GM21576 (cell line): ENCODE results near the gene CACNA1E.
"Not testable (repeated sequence)": the region's sequence is repeated elsewhere in the genome, so short reads cannot be mapped to it uniquely, and the experiment has no call there.

ENCODE experiments used
- ATAC-seq: cut with Tn5 transposase; IDR thresholded peaks from one replicate; pipeline ENCODE4 v1.9.1; 2021; ENCODE audit warnings: mild to moderate bottlenecking, moderate library complexity; ENCODE audit not compliant: unreplicated experiment

The CACNA1E gene

DNA sequence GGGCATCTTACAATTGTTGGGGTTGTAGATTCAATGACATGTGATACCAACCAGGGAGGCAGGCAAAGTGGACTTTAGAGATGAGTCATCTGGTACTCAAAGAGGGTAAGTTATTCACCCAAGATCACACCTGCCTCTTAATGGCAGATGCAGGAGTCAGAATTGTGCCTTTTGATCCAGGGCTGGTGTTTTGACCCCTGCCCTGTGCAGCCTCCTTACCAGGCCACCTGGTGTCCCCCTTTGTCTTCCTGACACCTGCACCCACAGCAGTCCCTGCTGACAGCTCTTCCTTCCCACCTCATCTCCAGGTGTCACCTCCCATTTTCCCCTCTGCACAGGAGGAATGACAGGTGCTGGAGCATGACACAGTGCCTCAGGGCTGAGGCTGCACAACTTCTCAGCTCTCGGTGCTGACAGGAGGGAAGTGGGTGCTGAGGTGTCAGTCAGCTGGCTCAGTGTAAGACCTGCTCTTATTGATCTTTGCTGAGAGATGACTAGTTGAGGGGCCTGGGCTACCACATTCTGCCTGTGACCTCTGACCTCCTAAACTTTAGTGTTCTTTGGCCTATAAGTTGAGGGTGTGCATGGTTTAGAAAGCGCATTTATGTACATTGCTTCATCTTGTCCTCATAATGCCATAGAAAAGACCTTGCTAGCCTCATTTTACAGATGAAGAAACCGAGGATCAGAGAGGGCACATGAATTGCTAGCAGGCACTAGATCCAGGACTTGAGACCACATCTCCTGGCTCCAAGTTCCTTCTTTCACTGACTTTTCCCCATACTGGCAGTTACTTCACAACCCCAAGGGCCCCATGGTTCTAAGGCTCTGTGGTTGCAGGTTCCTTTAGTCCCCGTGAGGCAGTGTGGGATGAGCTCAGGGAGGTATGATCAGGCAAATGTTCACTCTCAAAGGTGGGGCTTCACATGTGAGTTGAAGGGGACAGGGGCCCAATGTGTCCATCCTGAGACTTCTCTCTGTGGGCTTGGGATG, 31.3 kb downstream of the CACNA1E start:
- peak; percentile 88 for ATAC-seq

DNA sequence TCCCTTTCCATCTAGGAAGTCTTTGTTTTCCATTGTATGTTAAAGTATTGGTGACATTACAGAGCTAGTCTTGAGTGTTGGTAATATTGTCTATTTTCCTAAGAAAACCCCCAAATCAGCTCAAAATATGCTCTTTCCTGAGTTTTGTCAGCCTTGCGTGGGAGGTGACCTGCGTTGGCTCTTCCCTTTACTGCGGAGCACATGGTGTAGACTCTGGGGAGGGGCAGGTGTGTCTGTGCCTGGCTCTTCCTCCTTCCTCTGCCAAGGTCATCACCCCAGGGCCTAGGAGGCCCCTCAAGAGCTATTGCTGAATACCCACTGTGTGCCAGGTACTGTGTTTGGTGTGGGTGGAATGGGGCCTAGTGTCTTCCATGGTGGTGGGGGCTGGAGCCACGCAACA, 33.4 kb downstream of the CACNA1E start:
- ATAC-seq: no peak

DNA sequence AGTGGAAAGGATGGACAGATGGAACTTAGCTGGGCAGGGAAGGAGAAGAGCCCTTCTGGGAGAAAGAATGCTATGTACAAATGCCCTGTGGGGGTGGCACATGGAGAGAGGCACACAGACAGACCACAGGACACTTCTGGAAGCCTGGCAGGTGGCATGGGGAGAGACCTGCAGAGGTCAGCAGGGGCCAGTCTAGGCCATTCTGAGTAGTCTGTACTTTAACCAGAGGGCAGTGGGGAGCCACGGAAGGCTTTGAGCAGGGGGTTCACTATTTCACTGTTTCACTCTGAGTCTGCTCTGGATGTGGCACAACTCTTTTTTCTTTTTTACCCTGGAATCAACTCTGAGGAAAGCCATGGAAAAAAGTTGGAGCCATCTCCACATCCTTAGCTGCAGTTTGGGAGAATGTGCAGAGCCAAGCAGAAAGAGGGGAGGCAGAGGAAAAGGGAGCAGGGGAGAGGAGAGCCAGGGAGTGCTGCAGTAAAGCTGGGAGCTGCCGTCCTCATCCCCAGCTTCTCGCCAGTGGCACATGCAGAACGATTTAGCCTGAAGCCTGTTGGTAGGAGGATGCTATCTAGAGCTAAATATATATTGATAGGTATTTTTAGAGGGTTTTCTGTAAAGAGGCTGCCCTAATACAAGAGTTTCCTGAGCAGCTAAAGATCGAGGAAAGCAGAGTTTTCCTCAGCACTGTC, 34.0 kb downstream of the CACNA1E start:
- ATAC-seq: no peak

GRCh38 chr1:181518152-181518551, 34.8 kb downstream of the CACNA1E start:
- ATAC-seq: no peak

GRCh38 chr1:181522864-181523263, 39.5 kb downstream of the CACNA1E start:
- ATAC-seq: no peak

DNA sequence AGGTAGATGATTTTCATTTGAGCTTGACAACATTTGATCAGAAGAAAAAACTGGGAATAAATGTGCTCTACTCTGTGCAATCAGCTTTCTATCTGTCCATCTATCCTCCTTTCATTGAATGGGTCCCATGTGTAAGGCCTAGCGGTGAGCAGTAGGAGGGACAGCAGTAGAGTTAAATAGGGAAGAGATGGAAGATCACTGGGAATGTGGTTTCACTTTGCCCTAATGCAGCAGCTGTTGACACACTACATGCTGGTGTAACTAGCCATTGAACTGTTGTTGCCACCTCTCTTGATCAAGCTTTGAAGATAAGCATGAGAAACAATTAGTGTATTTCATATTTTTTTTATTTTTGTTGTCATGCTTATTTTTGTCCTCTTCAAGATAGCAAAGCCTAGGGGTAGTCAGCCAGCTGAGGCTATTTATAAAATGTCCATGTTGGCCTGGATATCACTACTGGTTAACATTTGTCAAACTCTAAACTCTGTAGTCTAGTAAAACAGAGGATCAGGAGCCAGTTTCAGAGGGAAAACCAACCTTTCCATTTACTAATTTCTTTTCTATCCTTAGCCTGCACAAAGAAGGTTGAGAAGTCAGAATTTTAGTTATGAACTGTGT, 41.9 kb downstream of the CACNA1E start:
- no peak for ATAC-seq

- not testable (repeated sequence) for ATAC-seq
These were observed 44.9 kb downstream of the CACNA1E start for GRCh38 chr1:181528241-181528640.

- no peak for ATAC-seq
These were observed 48.1 kb downstream of the CACNA1E start for GRCh38 chr1:181531441-181531840.

GRCh38 chr1:181531951-181532600, 48.8 kb downstream of the CACNA1E start:
- ATAC-seq: no peak

DNA sequence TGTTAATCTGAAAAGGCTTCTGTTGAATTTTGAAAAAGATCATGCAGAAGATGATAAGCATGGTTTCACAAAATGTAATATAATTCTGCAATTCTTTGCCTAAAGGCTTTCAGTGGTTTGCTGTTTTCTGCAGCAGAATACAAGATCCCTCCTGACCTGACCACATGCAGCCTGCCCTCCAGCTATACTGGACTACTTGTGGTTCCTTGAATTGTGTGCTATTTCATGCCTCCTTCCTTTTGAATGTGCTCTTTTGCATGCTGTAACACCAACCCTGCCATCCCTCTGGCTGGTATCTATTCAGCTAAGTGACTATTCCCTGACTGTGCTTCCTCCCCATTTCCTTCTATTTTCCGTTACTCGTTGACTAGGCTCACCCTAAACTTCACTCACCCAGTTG, 55.5 kb downstream of the CACNA1E start:
- ATAC-seq: no peak

- no peak for ATAC-seq
These were observed 58.1 kb downstream of the CACNA1E start for GRCh38 chr1:181541458-181541857.

- ATAC-seq: no peak
These were observed 58.6 kb downstream of the CACNA1E start for GRCh38 chr1:181541947-181542346.

DNA sequence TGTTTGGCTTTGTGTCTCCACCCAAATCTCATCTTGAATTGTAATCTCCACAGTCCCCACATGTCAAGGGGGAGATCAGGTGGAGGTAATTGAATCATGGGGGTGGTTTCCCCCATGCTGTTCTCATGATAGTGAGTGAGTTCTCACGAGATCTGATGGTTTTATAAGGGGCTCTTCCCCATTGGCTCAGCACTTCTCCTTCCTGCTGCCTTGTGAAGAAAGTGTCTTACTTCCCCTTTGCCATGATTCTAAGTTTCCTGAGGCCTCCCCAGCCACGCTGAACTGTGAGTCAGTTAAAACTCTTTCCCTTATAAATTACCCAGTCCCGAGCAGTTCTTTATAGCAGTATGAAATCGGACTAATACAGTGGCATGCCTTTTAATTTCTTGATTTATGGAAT, 59.1 kb downstream of the CACNA1E start:
- not testable (repeated sequence) for ATAC-seq

DNA sequence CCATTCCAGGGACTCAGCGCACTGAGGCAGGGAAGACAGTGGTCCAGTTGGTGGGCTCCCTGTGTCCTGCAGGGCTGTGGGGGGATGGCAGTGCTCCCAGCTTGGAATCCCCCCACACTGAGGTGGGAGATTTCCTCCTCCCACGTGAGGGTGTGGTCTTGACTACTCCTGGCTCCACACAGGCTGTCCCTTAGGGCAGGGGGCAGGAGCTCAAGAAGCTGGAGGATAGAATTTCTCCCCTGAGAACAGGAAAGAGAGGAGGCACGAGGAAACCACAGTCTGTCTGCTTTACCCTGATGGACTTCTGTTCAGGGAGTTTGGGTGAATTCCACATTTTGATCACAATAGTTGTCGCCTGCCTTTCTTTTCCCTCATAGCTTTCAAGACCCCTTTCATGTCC, 62.1 kb downstream of the CACNA1E start:
- no peak for ATAC-seq

DNA sequence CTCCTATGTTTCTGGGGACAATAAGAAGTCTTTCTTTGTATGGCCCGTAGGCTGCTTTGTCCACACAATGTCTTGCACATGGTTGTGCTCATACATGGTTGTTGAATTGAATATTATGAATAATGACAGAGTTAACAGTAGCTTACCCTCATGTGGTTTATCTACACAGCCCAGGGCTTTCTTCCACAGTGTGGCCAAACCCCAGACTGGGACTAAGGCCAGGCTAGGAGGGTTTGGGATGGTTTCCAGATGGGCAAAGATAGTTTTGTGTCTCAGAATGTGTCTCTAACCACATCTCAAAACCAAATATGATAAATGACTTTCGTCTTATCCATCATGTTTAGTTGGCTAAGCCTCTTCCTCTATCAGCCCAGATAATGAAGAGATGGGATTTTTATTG, 65.2 kb downstream of the CACNA1E start:
- no peak for ATAC-seq

GRCh38 chr1:181551249-181551648, 67.9 kb downstream of the CACNA1E start:
- no peak for ATAC-seq

DNA sequence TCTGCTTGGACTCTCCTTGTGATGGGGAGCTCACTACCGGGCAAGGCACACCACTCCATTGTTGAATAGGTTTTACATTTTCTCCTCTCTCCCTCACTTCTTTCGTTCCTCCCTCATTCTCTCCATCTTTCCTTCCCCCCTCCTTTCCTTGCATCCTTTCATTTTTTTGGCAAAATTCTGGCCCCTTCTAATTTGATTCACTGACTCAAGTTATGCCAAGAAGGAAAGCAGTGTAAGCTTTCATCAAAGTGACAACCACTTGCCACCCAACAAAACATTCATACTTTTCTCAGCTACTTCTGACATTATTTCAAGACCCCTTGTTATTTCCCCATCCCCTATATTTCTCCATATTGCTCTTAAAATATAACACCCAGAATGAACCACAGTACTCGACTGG, 68.4 kb downstream of the CACNA1E start:
- no peak for ATAC-seq

DNA sequence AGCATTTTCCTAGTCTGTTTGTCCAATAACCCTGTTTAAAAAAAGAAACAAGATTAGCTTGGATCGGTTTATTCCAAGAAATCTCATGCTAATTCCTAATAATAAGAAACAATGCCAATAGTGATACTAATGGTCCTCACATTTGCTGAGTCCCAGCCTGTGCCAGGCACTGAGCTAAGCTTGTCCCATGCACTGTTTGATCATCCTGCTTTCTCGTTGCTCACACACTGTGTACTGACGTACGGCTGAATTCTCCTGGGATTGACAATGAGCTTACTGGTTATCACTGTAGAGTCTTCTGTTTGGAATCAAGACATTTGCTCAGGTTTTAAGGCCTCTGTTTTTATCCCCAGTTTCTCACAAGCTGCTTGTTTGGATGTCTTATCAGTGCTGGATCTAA, 71.1 kb downstream of the CACNA1E start:
- no peak for ATAC-seq

DNA sequence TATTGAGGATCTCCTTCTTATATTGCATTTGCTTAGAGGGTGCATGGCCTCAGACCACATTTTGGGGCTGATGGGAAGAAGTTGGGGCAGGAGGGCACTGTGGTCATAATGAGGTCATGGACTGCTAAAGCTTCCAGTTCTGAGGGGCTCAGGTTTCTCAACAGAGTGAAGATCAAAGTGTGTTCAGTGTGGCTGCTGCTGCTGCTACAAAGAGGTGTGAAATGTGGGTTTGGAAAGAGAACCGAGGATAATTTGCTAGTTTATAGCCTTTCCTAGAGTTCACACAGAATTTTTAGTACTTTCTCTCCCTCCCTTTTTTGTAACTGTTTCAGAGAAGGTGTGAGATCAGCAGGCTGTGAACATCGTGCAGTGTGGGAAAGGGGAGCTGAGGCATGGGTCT, 73.3 kb downstream of the CACNA1E start:
- no peak for ATAC-seq

DNA sequence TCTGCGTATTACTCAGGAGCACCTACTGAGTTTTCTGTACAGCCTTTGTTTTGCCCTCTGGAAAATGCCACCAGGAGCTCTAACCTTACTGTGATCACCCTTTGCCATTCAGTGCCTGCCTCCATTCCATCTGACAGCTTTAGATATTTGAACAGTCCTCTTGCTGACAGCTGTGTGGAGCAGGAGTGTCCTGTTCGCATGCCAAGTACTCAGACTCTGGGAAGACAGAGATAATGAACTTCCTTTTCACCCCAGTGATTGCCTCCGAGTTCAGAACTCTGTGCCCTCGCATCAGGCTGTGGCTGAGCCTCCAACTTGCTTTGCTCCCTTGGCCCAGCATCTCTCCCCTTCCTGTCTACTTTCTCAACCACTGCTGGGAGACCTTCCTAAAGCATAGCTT, 74.0 kb downstream of the CACNA1E start:
- no peak for ATAC-seq

DNA sequence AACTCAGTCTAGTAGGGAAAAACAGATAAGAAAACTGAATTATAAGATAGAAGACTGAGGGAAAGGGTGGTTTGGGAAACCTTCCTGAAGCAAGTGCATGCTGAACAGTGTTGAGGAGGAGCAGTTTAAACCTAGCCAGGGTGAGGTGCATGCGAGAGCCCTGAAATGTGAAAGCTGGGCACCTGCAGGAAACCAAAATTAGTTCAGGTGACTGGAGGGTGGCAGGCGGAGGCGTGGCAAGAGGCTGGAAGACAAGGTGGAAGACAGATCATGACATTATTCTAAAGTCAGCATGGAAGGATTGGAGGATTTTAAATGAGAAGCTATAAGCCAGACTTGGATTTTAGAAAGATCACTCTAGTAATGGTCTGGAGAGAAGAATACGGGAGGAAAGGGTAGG, 75.1 kb downstream of the CACNA1E start:
- no peak for ATAC-seq
